ENCODE data around the gene EAF1.

DNA sequence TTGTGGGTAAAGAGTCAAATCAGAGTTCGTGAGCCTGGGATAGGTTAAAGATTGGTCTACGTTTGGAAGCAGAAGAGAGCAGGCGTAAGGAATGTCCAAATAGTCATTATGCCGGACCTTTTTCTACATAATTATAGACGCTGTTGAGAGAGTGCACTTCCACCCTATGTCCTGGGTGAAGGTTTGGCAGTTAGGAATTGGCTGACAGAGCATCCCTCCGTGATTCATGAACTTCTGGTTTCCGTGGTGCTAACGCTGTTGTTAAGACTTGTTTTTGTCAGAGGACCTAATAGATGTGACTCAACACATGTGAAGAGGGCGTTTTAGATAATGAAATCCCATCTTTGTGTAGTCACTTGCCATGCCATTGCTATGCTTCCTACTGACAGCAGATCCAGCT is 1.1 kb downstream of the EAF1 start:
- TF ChIP-seq POLR2AphosphoS5 (IDR thresholded peaks at IDR 0.05), result no peak
- TF ChIP-seq, protein P1, sequence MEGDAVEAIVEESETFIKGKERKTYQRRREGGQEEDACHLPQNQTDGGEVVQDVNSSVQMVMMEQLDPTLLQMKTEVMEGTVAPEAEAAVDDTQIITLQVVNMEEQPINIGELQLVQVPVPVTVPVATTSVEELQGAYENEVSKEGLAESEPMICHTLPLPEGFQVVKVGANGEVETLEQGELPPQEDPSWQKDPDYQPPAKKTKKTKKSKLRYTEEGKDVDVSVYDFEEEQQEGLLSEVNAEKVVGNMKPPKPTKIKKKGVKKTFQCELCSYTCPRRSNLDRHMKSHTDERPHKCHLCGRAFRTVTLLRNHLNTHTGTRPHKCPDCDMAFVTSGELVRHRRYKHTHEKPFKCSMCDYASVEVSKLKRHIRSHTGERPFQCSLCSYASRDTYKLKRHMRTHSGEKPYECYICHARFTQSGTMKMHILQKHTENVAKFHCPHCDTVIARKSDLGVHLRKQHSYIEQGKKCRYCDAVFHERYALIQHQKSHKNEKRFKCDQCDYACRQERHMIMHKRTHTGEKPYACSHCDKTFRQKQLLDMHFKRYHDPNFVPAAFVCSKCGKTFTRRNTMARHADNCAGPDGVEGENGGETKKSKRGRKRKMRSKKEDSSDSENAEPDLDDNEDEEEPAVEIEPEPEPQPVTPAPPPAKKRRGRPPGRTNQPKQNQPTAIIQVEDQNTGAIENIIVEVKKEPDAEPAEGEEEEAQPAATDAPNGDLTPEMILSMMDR (IDR thresholded peaks at IDR 0.05; ENCODE audit: poor library complexity, severe bottlenecking), result no peak
- TF ChIP-seq EZH2 (IDR thresholded peaks at IDR 0.05; ENCODE audit: borderline replicate concordance, insufficient read depth, low read length, poor library complexity, severe bottlenecking), result no peak
